Posterior vena cava (tissue), 2 donors: ENCODE measurements around the gene HPS6. TPM values are rescaled to one million over a fixed set of nuclear protein-coding genes. Genes with fewer than 3 reads are reported as not detected.
"Not testable (repeated sequence)": the region's sequence is repeated elsewhere in the genome, so short reads cannot be mapped to it uniquely, and the experiment has no call there.

Experiments
- DNase-seq: peaks from one replicate; pipeline ENCODE4 v3.0.0-alpha.2; 2020; ENCODE audit warnings: low spot score
- intact Hi-C, 2 donors: fragments of 100-400 bp; cut with DNase I; formaldehyde crosslinking; loops; one replicate each; pipeline versions ENCODE4 v1.14.1 to v1.14.2; 2022 to 2023
- long read RNA-seq, 2 donors: library from polyadenylated mRNA; unstranded; transcript quantifications; one replicate each; pipeline ENCODE4 v2.0.0, GENCODE V29; 2020 to 2021
- total RNA-seq, 2 donors: library from RNA; stranded (reverse); fragmentation: NEBNext Ultra II Directional; extraction: Animal tissue kit (Norgen Biotek cat#: 25700); gene quantifications; one replicate each; pipeline ENCODE4 v1.2.1, GENCODE V29; 2021
- donor health status: DM: yes; HTN: yes; CAD: no.
- donor health status: DM: yes; HTN: yes; CAD: no.

HPS6 gene
- 10 to 100 TPM; 11.6 to 13.7 TPM for total RNA-seq
- long read RNA-seq, donor 1, transcript HPS6-201 (1 exons, 2,649 nt) = major isoform, 27 of 28 reads
- long read RNA-seq, donor 1, partial matches to known transcripts = 0 of 28 reads
- long read RNA-seq, donor 1, other reads (novel, unspliced or antisense) = 1 of 28 reads
- long read RNA-seq, donor 2, transcript HPS6-201 (1 exons, 2,649 nt) = major isoform, 6 of 6 reads
- long read RNA-seq, donor 2, partial matches to known transcripts = 0 of 6 reads
- long read RNA-seq, donor 2, other reads (novel, unspliced or antisense) = 0 of 6 reads

DNA sequence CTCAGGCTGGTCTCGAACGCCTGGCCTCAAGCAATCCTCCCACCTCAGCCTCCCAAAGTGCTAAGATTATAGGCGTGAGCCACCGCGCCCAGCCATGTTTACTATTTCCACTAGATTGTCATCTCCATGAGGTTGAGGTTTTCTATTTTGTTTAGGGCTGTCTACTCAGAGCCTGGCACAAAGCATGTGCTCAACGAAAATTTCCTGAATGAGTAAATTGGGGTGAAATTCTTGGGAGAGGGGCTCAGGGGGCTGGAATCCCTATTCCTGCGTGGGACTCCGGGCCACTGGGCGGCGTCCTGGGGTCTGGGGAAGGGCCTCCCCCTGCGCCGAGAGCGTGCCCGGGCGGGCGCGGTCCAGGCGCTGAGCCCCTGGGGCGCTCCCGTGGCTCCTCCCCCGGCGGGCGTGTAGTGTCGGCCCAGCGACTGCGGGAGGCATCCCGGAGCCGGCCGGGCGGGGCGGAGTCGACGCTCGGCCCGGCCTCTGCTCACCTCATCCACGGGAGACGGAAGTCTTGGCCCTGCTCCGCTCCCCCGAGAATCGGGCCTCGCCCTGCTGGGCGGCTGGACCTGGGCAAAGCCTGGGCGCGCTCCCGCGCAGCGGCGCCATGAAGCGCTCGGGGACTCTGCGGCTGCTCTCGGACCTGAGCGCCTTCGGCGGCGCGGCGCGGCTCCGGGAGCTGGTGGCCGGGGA is at the start of gene HPS6:
Gene HPS6 (plus strand): TSS at position 482 of the 693 bp plus-strand sequence. CDS start 126 bp downstream, at position 608.
- intact Hi-C loops = no loop called here
- DNase-seq = peak; percentile 97

DNA sequence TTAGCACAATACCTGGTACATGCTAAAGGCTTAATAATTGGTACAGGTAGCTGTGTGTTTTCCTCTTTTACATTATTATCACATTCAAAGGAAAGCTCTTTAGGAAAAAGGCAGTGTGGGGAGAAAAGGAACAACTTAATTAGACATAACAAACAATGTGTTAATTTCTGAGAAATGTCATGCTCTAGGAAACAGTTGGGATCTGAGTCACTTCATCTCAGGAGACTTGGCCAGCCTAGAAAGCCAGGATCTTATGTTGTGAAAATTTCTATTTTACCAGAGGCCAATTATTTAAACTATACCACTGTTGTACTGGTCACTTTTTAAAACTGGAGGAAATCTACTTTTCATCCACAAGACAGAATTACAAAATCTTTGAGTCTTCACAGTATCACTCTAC is 48.7 kb upstream of the HPS6 start:
- no peak for DNase-seq
- intact Hi-C loops = no loop called here

DNA sequence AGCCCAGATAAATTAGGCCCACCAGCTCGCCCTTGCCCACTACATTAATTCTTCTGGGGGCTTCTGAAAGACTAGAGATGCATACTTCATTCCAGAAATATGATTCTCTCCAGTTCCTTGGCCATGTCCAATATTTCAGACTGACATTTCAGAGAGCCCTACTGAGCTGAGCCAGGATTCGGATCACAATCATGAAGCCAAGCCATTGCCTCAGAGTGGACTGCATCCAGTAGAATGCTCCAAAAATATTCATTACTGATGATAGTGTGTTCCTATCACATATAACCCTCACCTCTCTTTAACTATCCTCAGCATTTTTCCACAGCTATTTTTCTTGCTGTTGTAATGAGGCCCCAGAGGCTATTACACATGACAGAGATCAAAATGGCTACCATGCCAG is 47.9 kb upstream of the HPS6 start:
- intact Hi-C loops = no loop called here
- DNase-seq = no peak

DNA sequence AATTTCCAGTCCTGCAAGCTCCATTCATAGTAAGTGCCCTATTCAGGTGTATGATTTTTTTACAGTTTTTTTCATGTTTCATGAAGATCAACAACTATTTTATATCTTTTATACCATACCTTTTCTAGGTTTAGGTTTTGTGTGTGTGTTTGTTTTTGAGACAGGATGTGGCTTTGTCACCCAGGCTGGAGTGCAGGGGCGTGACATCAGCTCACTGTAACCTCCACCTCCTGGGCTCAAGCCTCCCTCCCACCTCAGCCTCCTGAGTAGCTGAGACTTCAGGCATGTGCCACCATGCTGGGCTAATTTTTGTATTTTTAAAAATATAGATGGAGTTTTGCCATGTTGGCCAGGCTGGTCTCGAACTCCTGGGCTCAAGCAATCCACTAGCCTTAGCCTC is 44.2 kb upstream of the HPS6 start:
- intact Hi-C loops = no loop called here
- no peak for DNase-seq

DNA sequence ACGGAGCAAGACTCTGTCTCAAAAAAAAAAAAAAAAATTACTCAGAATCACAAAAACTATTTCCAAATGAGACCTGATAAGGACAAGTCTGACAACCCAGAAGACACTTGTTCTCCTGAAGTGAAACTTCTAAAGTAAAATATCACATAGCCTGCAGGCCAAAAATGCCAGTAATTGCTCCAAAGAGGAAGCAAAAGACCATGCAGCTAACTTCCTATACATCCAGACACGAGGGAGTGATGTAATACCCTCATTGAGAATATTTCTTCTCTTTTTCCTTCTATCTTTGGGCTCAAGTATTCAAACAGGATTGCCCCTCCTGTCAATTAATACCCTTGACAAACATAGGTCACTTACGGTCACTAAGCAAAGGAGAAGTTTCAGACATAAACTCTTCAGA is 40.4 kb upstream of the HPS6 start:
- intact Hi-C loops = no loop called here
- DNase-seq = no peak

DNA sequence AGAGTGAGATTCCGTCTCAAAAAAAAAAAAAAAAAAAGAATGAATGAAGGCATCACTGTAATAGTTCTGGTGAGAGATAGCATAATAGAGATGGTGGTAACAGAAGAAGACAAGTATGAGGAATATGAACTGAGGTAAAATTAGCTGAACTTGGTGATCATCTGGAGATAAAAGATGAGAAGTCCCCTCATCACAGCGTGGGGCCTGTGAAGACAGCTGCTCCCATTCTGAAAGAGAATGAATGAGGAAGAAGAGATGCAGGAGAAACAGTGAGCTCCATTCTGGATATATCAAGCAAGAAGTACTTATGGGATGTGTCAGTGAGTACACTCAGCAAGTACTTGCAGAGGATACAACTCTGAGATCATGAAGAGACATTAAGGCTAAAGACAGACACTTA is 37.9 kb upstream of the HPS6 start:
- intact Hi-C loops = no loop called here
- DNase-seq = no peak

DNA sequence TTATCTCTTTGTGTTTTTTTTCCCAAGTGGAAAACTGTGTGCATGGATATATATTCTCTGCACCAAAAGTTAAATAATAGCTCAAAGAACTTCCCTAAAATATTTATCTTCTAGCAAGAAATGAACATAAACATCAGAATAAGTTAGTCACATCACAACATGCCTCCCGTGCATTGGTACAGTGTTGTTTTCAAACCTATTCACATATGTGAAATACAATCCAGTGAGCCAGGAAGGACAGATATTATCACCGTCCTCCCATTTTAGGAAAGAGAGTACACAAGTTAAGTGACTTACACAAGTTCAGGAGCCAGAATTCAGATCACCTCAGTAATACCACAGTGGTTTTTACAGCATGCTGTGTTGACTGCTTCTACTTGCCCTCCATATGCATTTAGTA is 31.4 kb upstream of the HPS6 start:
- intact Hi-C loops = no loop called here
- DNase-seq = no peak

DNA sequence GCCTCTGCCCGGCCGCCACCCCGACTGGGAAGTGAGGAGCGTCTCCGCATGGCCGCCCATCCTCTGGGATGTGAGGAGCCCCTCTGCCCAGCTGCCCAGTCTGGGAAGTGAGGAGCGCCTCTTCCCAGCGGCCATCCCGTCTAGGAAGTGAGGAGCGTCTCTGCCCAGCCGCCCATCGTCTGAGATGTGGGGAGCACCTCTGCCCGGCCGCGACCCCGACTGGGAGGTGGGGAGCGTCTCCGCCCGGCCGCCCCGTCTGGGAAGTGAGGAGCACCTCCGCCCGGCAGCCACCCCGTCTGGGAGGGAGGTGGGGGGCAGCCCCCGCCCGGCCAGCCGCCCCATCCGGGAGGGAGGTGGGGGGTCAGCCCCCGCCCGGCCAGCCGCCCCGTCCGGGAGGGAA is 29.3 kb upstream of the HPS6 start:
- DNase-seq, intact Hi-C loops: not testable (repeated sequence)

DNA sequence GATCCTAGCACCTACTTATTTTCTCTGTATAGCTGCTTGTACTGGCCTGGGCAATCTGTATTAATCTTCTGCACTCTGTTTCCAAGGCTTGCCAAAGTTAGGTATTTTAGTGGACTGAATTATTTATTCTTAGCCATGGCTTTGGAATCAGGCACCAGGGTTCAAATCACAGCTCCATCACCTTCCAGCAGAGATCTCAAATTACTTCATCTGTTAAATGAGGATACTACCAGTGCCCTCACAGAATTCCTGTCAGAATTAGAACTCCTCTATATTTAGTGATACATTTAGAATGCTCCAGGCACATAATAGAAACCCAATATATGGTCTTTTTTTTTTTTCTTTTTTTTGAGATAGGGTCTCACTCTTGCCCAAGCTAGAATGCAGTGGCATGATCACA is 26.7 kb upstream of the HPS6 start:
- DNase-seq = no peak
- intact Hi-C loops = no loop called here

DNA sequence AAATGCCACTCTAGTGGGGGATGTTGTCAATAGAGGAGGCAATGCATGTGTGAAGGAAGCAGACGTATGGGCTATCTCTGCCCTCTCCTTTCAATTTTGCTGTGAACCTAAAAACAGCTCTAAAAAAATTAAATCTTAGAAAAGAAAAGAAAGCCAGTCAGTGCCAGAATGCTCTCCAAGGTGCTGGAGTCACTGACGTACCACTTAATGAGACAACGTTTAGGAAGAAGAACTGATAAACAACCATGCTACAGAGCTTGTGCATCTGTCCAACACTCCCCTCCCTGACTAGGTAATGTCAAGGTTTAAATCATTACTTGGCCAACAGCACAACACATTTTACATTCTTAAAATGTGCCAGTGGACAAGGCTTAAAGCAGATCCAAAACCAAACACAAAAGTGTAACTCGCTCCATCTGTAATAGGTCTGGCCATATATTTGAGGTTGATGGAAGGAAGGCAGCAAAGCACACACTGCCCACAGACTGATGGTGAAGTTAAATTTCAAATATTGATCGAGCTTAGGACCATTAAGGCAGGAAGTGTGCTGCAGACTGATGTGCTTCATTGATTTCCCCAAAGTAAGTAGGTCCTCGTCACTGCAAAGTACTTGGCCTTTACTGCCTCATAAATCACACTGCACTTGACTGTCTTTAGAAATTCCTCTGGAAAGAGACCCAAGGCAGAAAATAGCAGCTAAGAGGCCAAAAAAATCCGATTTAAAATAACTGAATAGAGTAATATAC is 24.7 kb upstream of the HPS6 start:
- intact Hi-C loops = no loop called here

DNA sequence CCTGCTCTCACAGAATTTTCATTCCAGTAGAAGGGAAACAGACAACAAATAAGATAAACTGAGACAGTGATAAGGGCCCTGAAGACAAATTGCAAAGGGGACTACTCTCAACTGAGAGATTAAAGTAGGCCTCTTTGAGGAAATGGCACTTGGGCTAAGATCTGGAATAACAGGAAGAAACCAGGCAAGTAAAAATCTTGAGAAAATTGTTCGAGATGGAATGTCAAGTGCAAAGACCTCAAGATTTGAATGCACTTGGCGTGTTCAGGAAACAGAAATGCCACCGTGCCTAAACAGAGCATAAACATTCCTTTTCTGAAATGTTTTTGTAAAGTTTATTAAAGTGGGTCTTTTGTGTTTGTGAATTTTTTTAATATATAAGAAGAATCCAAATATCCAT is 19.9 kb upstream of the HPS6 start:
- no peak for DNase-seq
- intact Hi-C loops = no loop called here

More for the DNA sequence above, 24.7 kb upstream of the HPS6 start:
- DNase-seq = no peak

DNA sequence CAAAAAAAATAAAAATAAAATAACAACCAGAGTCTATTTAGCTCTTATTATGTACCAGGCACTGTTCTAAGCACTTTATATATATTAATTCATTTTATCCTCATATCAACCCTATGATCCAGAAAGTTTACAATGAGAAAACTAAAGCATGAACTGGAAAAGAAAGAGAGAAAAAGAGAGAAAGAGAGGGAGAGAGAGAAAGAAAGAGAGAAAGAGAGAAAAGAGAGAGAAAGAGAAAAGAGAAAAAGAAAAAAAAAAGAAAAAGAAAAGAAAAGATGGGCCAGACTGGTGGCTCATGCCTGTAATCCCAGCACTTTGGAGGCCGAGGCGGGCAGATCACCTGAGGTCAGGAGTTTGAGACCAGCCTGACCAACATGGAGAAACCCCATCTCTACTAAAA is 19.1 kb upstream of the HPS6 start:
- intact Hi-C loops = no loop called here
- DNase-seq = no peak

DNA sequence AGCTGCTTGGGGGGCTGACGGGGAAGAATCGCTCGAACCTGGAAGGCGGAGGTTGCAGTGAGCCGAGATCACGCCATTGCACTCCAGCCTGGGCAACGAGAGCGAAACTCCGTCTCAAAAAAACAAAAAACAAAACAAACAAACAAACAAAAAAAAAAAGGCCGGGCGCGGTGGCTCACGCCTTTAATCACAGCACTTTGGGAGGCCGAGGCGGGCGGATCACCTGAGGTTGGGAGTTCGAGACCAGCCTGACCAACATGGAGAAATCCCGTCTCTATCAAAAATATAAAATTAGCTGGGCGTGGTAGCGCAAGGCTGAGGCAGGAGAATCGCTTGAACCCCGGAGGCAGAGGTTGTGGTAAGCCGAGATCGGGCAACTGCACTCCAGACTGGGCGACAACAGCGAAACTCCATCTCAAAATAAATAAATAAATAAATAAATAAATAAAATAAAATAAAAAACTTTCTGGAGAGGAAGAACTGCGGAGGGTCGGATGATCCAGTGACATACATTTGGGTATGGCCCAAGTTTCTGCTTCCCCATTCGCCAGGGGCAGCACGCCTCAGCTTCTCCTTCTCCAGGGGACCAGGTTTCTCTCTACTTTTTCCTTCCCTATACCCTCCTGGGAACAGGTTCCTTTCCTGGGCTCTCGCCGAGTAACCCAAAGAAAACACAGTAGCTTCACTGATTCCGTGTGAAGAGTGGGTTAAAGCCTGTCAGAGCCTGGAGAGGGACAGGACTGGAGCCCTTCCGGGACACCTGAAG is 10.1 kb upstream of the HPS6 start:
- DNase-seq, intact Hi-C loops: not testable (repeated sequence)

DNA sequence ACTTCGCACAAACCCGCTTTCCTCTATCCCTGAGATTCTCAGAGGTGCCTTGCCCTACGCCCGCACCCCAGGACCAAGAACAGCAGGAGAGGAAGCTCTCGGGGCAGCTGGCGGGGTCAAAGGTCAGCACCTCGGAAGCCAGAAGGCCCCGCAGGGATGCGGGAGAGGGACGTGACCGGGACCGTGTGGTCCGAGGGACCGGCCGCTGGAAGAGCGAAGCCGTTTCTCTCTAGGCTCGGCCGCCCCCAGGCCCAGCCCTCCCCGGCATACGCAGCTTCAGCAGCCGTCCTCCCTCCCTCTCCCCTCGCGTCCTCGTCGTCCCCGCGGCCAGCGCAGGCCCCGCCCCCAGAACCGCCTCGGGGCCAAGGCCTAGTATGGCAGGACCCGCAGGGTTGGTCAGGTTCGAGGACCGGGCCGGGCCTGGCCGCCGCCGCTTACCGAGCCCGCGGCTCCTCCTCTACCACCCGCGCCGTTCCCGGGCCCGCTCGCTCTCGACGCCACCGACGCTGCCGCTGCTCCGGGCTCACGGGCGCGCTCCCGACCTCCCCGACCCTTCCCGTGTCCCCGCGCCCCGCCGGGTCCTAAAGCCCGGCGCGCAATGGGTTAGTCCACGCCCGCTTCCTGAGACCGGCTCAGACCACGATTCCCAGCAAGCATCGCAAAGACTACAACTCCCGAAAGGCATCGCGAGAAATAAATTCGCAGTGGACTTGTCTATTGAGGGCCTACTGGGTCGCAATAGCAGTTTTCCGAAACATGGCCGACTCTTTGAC is 9.3 kb upstream of the HPS6 start, which contains the start of gene ARMH3:
Gene ARMH3 (minus strand): TSS at position 527 of the 773 bp plus-strand sequence. CDS start 16,059 bp downstream, outside the sequence.
- intact Hi-C loops = loop anchor here in 1 of 2 donors (1.0 kb wide), 1 partner anchor 24 kb away; no protein-coding TSS in a partner anchor
- DNase-seq = peak; percentile 97

DNA sequence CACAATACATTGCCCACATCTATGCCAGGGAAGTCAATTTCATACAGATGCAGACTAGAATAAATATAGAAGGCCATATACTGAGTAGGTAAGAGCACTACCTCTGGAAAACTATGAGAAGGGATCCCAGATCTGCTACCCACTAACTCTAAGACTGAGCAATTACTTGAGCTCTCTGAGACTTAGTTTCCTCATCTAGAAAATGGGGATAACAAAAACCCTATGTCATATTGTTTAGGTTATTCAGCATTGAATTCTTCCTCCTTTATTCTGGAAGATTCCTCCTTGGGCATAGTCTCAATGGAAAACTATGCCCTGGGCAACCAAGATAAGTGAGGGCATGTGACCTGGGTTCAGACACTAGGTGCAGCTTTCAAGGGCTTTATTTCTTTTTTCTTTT is 5.2 kb upstream of the HPS6 start:
- DNase-seq = no peak
- intact Hi-C loops = no loop called here

DNA sequence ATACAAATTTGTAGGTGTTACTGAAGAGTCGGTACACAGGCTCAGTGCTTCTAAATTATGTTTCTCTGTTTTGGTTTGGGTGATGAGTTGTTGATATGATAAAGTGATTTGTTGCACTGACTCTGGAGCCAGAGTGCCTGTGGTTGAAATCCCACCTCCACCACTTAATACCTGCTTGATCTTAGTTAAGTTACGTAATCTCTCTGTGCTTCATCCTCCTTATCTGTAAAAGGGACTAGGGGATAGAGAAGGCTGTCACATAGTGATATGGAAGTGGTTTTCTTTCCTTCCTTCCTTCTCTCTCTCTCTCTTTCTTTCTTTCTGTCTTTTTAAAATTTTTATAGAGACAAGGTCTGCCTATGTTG is 664 bp upstream of the HPS6 start:
- intact Hi-C loops = no loop called here
- DNase-seq = no peak

DNA sequence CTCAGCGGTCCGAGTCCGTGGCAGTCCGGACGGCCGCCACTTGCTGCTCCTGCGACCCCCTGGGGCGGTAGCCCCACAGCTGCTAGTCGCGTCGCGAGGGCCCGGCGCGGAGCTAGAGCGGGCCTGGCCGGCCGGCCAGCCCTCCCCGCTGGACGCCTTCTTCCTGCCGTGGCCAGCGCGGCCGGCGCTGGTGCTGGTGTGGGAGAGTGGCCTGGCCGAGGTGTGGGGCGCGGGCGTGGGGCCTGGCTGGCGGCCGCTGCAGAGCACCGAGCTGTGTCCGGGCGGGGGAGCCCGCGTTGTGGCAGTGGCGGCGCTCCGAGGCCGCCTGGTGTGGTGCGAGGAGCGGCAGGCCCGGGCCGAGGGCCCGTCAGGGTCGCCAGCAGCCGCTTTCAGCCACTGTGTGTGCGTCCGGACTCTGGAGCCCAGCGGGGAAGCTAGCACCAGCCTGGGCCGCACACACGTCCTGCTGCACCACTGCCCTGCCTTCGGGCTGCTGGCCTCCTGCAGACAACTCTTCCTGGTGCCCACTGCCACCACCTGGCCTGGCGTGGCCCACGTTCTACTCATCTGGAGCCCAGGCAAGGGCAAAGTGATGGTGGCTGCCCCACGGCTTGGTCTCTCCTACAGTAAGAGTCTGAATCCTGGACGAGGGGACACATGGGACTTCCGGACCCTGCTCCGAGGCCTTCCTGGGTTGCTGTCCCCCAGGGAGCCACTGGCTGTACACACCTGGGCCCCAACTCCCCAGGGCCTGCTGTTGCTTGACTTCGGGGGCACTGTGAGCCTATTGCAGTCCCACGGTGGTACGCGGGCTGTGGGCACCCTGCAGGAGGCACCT is 631 bp downstream of the HPS6 start:
- no peak for DNase-seq
- intact Hi-C loops = no loop called here
